Spleen (tissue), 11 donors: ENCODE measurements around the gene STARD13. TPM values are rescaled to one million over a fixed set of nuclear protein-coding genes. Genes with fewer than 3 reads are reported as not detected.
A peak's percentile ranks its signal among the peaks of the same experiment; 100 is the strongest.

Experiments
- DNase-seq: peaks from one replicate; pipeline ENCODE4 v3.0.0-alpha.2; 2020
- H3K27ac ChIP-seq, 8 donors: fragments of 200-600 bp; sonication (generic) in 7 of 8; 1 replicate in 4 of 8; 2 replicates in 4 of 8; pipeline versions ENCODE4 v1.5.0 to v1.8.0; 2016 to 2021; ENCODE audit warnings: inconsistent platforms in 4 of 8, mild to moderate bottlenecking in 4 of 8, moderate library complexity in 1 of 8
- H3K27me3 ChIP-seq, 7 donors: fragments of 200-600 bp; sonication (generic) in 6 of 7; replicated peaks in 1 of 7; 1 replicate in 4 of 7; 2 replicates in 3 of 7; pipeline versions ENCODE4 v1.5.0 to v1.8.0; 2016 to 2021; ENCODE audit warnings: inconsistent platforms in 3 of 7, mild to moderate bottlenecking in 1 of 7
- H3K36me3 ChIP-seq, 6 donors: fragments of 200-600 bp; sonication (generic) in 5 of 6; 1 replicate in 4 of 6; 2 replicates in 2 of 6; pipeline versions ENCODE4 v1.5.0 to v1.8.0; 2016 to 2021; ENCODE audit warnings: inconsistent platforms in 2 of 6
- H3K4me1 ChIP-seq, 6 donors: fragments of 200-600 bp; sonication (generic) in 5 of 6; 1 replicate in 3 of 6; 2 replicates in 3 of 6; pipeline versions ENCODE4 v1.5.0 to v1.8.0; 2016 to 2021; ENCODE audit warnings: inconsistent platforms in 3 of 6
- H3K4me3 ChIP-seq, 8 donors: fragments of 200-600 bp; sonication (generic) in 7 of 8; 1 replicate in 4 of 8; 2 replicates in 4 of 8; pipeline versions ENCODE4 v1.5.0 to v1.8.0; 2016 to 2021; ENCODE audit warnings: inconsistent platforms in 4 of 8, mild to moderate bottlenecking in 4 of 8, moderate library complexity in 2 of 8
- H3K9me3 ChIP-seq, 8 donors: fragments of 200-600 bp; sonication (generic) in 7 of 8; 1 replicate in 4 of 8; 2 replicates in 4 of 8; pipeline versions ENCODE4 v1.5.0 to v1.8.0; 2016 to 2021; ENCODE audit warnings: inconsistent platforms in 4 of 8
- POLR2A ChIP-seq, 3 donors: fragments of 450-650 bp; IDR thresholded peaks; one replicate each; pipeline ENCODE4 v1.5.1; 2017; ENCODE audit warnings: antibody characterized with exemption in 3 of 3, mild to moderate bottlenecking in 1 of 3
- POLR2AphosphoS5 ChIP-seq, 3 donors: sonication (generic); formaldehyde crosslinking; IDR thresholded peaks; one replicate each; pipeline ENCODE4 v1.5.1; 2017; ENCODE audit warnings: antibody characterized with exemption in 3 of 3
- WGBS, 5 donors: extraction: QIAGEN DNeasy Blood & Tissue Kit in 3 of 5; methylation state at CpG; one replicate each; pipeline versions ENCODE4 v1.1.5 to v1.1.7; 2013 to 2018; 5-methylcytosine and 5-hydroxymethylcytosine counted together
- intact Hi-C: fragments of 100-400 bp; cut with DNase I; formaldehyde crosslinking; loops from one replicate; pipeline ENCODE4 v1.15.0; 2023; ENCODE audit warnings: low total_unique reads
- polyA plus RNA-seq, 3 donors: library from polyadenylated mRNA; stranded (reverse); fragments of 200-250 nt; gene quantifications; one replicate each; pipeline ENCODE4 v1.2.1, GENCODE V29; 2013
- total RNA-seq, 7 donors: library from RNA; depleted of rRNA in 3 of 7; stranded (reverse); fragments of >200 nt in 3 of 7; fragmentation: NEBNext Ultra II Directional in 4 of 7; extraction: Animal tissue kit (Norgen Biotek cat#: 25700) in 4 of 7; gene quantifications; one replicate each; pipeline versions ENCODE4 v1.1.0 to v1.2.1, GENCODE V29; 2016 to 2021
- TF ChIP-seq, protein P1 (sequence below), 11 experiments: fragments of 200-600 bp in 7 of 11; fragments of 450-650 bp in 4 of 11; sonication (generic) in 4 of 11; IDR thresholded peaks in 8 of 11; conservative IDR thresholded peaks in 3 of 11; 1 replicate in 7 of 11; 2 replicates in 4 of 11; pipeline versions ENCODE4 v1.4.0 to v1.8.0; 2016 to 2021; ENCODE audit warnings: antibody characterized with exemption in 11 of 11, inconsistent platforms in 4 of 11, mild to moderate bottlenecking in 1 of 11
- donor health status: healthy with polysubstance abuse.
- donor health status: DM: no; HTN: no; CAD: no; lungs with moderate emphysema.
- donor health status: DM: no; HTN: no; CAD: no.
- donor health status: Bipolar disorder and iron deficiency.
- donor health status: healthy.
- donor health status: DM: no; HTN: no; CAD: no.
- donor health status: DM: yes; HTN: yes; CAD: no.

Gene STARD13
- total and polyA plus RNA-seq, 10 donors: 1.4 to 58.1 (median 26.7) TPM

DNA sequence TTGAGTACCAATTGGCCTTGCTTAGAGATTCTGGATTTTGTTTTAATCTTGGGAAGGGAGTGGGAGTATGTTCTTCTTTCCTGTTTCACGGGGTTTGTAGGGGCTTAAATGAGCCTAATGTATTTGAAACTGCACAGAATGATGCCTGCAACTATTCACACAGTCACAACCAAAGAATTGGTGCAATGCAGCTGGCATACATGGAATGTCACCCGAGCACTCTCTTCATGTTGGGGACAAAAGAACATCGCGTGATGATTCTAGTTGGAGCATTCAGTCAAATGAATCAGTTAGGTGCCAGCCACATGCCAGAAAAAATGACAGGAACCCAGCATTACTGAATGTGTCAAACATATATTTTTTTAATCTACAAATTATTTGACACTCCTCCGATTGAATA, 22.1 kb downstream of the STARD13 start:
- Histone ChIP-seq H3K27ac (no peak overlapping the region), H3K4me3 (no peak overlapping the region), H3K4me1 (peaks cover 0 to 22% (median 5%) of the 10 kb centered on the region in 6 donors), H3K27me3 (no peaks in the 10 kb centered on the region), H3K9me3 (no peaks in the 10 kb centered on the region), H3K36me3 (no peaks in the 10 kb centered on the region)
- DNase-seq: no peak
- TF ChIP-seq POLR2AphosphoS5 (IDR thresholded peaks at IDR 0.05) (no peak), POLR2A (IDR thresholded peaks at IDR 0.05) (no peak)
- TF ChIP-seq, protein P1, sequence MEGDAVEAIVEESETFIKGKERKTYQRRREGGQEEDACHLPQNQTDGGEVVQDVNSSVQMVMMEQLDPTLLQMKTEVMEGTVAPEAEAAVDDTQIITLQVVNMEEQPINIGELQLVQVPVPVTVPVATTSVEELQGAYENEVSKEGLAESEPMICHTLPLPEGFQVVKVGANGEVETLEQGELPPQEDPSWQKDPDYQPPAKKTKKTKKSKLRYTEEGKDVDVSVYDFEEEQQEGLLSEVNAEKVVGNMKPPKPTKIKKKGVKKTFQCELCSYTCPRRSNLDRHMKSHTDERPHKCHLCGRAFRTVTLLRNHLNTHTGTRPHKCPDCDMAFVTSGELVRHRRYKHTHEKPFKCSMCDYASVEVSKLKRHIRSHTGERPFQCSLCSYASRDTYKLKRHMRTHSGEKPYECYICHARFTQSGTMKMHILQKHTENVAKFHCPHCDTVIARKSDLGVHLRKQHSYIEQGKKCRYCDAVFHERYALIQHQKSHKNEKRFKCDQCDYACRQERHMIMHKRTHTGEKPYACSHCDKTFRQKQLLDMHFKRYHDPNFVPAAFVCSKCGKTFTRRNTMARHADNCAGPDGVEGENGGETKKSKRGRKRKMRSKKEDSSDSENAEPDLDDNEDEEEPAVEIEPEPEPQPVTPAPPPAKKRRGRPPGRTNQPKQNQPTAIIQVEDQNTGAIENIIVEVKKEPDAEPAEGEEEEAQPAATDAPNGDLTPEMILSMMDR (IDR thresholded peaks at IDR 0.05 in 8 of 11, conservative IDR thresholded peaks at IDR 0.05 in 3 of 11): no peak
- 84 to 92% (median 90%) methylated on average over 5 of the region's 5 CpGs for WGBS, 5 donors
- intact Hi-C loops: no loop called here

DNA sequence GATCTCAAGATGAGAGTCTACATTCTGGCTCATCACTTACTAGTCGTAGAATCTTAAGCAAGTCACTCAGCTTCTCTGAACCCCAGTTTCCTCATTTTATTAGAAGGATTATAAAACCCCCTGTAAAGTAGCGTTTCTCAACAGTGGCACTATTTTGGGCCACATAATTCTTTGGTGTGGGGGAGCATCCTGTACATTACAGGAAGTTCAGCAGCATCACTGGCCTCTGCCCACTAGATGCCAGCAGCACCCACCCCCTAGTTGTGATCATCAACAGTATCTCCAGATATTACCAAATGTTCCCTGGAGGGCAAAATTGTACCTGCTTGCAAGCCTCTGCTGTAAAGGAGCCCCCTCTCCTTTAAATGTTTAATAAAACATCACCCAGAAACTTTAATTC, 22.6 kb downstream of the STARD13 start:
- WGBS, 5 donors: 28 to 69% (median 47%) methylated on average over 2 of the region's 2 CpGs
- Histone ChIP-seq H3K4me3 (no peak overlapping the region), H3K36me3 (no peaks in the 10 kb centered on the region), H3K27ac (peak overlapping the region in 1 of 8 donors; percentile 25), H3K27me3 (no peaks in the 10 kb centered on the region), H3K4me1 (peaks cover 0 to 22% (median 5%) of the 10 kb centered on the region in 6 donors), H3K9me3 (no peaks in the 10 kb centered on the region)
- intact Hi-C loops: no loop called here
- DNase-seq: no peak
- TF ChIP-seq POLR2A (IDR thresholded peaks at IDR 0.05) (no peak), POLR2AphosphoS5 (IDR thresholded peaks at IDR 0.05) (no peak)
- TF ChIP-seq, protein P1 (IDR thresholded peaks at IDR 0.05 in 8 of 11, conservative IDR thresholded peaks at IDR 0.05 in 3 of 11): no peak

DNA sequence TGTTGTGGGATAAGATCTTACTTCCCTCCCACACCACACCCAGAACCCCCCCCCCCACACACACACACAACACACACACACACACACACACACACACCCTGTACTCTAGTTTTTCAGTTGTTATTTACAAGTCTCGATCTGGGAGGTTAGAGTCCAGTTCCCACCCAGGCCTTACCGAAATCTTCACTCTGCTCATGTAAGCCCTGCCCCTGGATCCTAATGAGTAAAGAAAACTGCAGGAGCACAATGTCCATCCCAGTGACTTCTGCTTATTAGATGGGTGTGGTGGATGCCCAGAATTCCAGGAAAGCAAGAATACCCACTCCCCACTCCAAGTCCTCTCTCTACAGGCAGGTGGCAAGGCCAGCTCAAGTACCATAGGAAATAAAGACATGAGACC, 23.0 kb downstream of the STARD13 start:
- intact Hi-C loops: no loop called here
- Histone ChIP-seq H3K36me3 (no peaks in the 10 kb centered on the region), H3K4me1 (peaks cover 0 to 22% (median 5%) of the 10 kb centered on the region in 6 donors), H3K27ac (peak overlapping the region in 1 of 8 donors; percentile 25), H3K4me3 (no peak overlapping the region), H3K27me3 (no peaks in the 10 kb centered on the region), H3K9me3 (no peaks in the 10 kb centered on the region)
- 75 to 92% (median 83%) methylated on average over 2 of the region's 2 CpGs for WGBS, 5 donors
- DNase-seq: no peak
- TF ChIP-seq POLR2A (IDR thresholded peaks at IDR 0.05) (no peak), POLR2AphosphoS5 (IDR thresholded peaks at IDR 0.05) (no peak)
- TF ChIP-seq, protein P1 (IDR thresholded peaks at IDR 0.05 in 8 of 11, conservative IDR thresholded peaks at IDR 0.05 in 3 of 11): no peak

DNA sequence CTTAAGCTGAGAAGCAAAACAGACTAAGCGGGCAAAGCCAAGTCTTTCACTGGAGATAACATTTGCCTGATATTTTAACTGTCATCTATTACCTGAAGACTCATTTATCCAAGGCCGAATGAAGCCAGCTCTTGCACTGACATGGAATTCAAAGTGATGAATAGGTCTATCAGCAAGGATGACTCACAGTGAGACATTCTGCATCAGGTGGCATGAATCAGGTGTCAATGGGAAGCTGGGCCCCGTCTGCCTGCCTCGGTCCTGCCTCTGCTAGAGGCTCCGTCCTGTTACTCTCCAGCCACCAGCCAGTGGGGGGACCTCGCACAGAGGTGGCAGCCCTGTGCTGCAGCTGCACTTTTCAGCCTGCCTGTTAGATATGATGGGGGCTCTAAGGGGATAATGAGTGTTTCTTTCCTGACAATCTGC, 23.5 kb downstream of the STARD13 start:
- Histone ChIP-seq H3K4me1 (peaks cover 0 to 22% (median 5%) of the 10 kb centered on the region in 6 donors), H3K4me3 (no peak overlapping the region), H3K36me3 (no peaks in the 10 kb centered on the region), H3K27me3 (no peaks in the 10 kb centered on the region), H3K27ac (peak overlapping the region in 5 of 8 donors; percentile 3 to 59 (median 27)), H3K9me3 (no peaks in the 10 kb centered on the region)
- 58 to 92% (median 84%) methylated on average over 6 of the region's 6 CpGs for WGBS, 5 donors
- intact Hi-C loops: no loop called here
- DNase-seq: no peak
- TF ChIP-seq, protein P1 (IDR thresholded peaks at IDR 0.05 in 8 of 11, conservative IDR thresholded peaks at IDR 0.05 in 3 of 11): no peak
- no peak for TF ChIP-seq POLR2A (IDR thresholded peaks at IDR 0.05)
- TF ChIP-seq POLR2AphosphoS5 (IDR thresholded peaks at IDR 0.05): no peak
